Right lobe of liver (tissue), 4 donors: ENCODE measurements around the gene CCDC182.

ENCODE experiments used
- CTCF ChIP-seq, 4 donors: fragments of 200-600 bp in 3 of 4; fragments of 450-650 bp in 1 of 4; IDR thresholded peaks; one replicate each; pipeline versions ENCODE4 v1.5.1 to v1.8.0; 2016 to 2022; ENCODE audit warnings: antibody characterized with exemption in 4 of 4, mild to moderate bottlenecking in 2 of 4
- POLR2A ChIP-seq: fragments of 450-650 bp; IDR thresholded peaks from one replicate; pipeline ENCODE4 v1.6.1; 2017; ENCODE audit warnings: antibody characterized with exemption, mild to moderate bottlenecking
- donor health status: DM: no; HTN: no; CAD: no.
- donor health status: DM: no; HTN: no; CAD: no.
- donor health status: DM: no; HTN: yes; CAD: no.

DNA sequence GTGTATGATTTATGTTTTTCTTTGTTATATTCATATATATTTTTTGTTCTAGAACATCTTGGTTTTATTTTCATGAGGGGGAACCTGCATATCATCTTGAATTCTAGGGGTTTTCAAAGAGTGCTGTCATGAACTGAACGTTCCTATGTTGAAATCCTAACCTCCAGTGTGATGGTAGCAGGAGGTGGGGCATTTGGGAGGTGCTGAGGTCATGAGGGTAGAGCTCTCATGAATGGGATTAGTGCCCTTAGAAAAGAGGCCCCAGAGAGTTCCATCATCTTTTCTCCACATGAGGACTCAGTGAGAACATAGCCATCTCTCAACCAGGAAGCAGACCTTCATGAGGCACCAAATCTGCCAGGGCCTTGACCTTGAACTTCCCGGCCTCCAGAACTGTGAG, 34.6 kb upstream of the CCDC182 start:
- no peak for TF ChIP-seq CTCF (IDR thresholded peaks at IDR 0.05)
- TF ChIP-seq POLR2A = no peak
